ENCODE measurements around the gene CRELD1. TPM values are rescaled to one million over a fixed set of nuclear protein-coding genes. Genes with fewer than 3 reads are reported as not detected.

CRELD1 gene
- total and polyA plus RNA-seq, 9 of the 15 experiments (the other 6 are each of a cell fraction or from before 2014, with no cell fraction given), result 3.3 to 25.8 (median 16.5) TPM

DNA sequence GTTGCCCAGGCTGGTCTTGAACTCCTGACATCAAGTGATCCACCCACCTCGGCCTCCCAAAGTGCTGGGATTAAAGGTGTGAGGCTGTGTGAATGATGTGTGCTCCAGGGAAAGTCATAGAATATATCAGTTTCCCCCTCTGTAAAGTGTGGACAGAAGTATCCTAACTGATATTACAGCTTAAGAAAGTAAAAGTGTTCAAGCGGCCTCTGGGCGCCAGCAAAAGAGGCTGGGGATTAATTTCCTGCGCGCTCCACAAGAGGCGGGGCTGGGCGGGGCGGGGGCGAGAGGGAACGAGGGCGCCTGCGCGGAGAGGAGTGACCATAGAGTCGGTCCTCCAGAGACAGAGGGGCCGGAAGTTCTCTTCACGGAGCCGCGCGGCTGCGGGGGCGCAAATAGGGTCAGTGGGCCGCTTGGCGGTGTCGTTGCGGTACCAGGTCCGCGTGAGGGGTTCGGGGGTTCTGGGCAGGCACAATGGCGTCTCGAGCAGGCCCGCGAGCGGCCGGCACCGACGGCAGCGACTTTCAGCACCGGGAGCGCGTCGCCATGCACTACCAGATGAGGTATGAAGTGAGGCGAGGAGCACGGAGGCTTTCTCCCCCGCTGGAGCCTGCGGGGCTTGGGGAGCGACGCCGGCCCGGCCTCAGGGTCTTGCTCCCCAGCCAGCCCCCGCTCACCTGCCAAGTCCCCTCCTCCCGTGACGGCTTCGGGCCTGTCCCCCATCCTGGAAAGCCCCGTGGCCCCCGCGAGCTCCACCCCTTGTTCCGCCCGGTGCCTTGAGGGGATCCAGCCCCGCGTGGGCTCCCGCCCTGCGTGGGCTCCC is 43.2 kb upstream of the CRELD1 start, which contains the start of gene JAGN1 (continued):
- TF ChIP-seq ILF3 (IDR thresholded peaks at IDR 0.05; ENCODE audit: borderline replicate concordance) (no peak), PHTF2 (CRISPR knock-in tag; IDR thresholded peaks at IDR 0.05) (no peak), TSHZ1 (CRISPR knock-in tag; IDR thresholded peaks at IDR 0.05) (no peak), ZNF146 (CRISPR knock-in tag; IDR thresholded peaks at IDR 0.05; ENCODE audit: unreplicated experiment) (no peak), ZNF121 (CRISPR knock-in tag; conservative IDR thresholded peaks at IDR 0.05) (no peak), YY1 (IDR thresholded peaks at IDR 0.05; ENCODE audit: borderline replicate concordance in 1 of 3, control insufficient read depth in 1 of 3, extremely low read depth in 1 of 3, insufficient read depth in 3 of 3, insufficient read length in 1 of 3, insufficient replicate concordance in 2 of 3, low read depth in 1 of 3, low read length in 2 of 3) (peak; percentile 22 to 87 (median 77)), ILK (tag; IDR thresholded peaks at IDR 0.05; ENCODE audit: borderline replicate concordance, low read depth) (no peak), NEUROD1 (IDR thresholded peaks at IDR 0.05; ENCODE audit: borderline replicate concordance, low read depth, low read length, partially characterized antibody) (peak; percentile 29), SMC3 (conservative IDR thresholded peaks at IDR 0.05; ENCODE audit: insufficient read depth, low read depth, low read length) (0 out of 2 replicates have a peak, but pooled peaks have one; percentile 2), THRAP3 (IDR thresholded peaks at IDR 0.05; ENCODE audit: borderline replicate concordance) (no peak), HINFP (tag; conservative IDR thresholded peaks at IDR 0.05; ENCODE audit: low read depth) (no peak), WHSC1 (IDR thresholded peaks at IDR 0.05; ENCODE audit: low read length) (no peak), CXXC5 (CRISPR knock-in tag; IDR thresholded peaks at IDR 0.05) (peak; percentile 93), BACH1 (tag; IDR thresholded peaks at IDR 0.05) (no peak), ZKSCAN1 (IDR thresholded peaks at IDR 0.05; ENCODE audit: low read depth, low read length) (peak; percentile 67; the same call in 1 of the 2 replicates), CREM (IDR thresholded peaks at IDR 0.05; ENCODE audit: low read depth) (peak; percentile 74), ZEB2 (IDR thresholded peaks at IDR 0.05) (no peak), ZNF644 (tag; IDR thresholded peaks at IDR 0.05; ENCODE audit: low read depth) (no peak), DACH1 (IDR thresholded peaks at IDR 0.05; ENCODE audit: partially characterized antibody) (peak; percentile 6), MYC (IDR thresholded peaks at IDR 0.05; ENCODE audit: low read depth, low read length) (peak; percentile 92), MYC (CRISPR knock-in tag; IDR thresholded peaks at IDR 0.05; ENCODE audit: borderline replicate concordance, low read depth) (peak; percentile 93; the same call in 1 of the 2 replicates), ZNF408 (CRISPR knock-in tag; IDR thresholded peaks at IDR 0.05; ENCODE audit: low read depth) (no peak)
